DMS114 treated with DMSO at 0.1 percent for 48 hours (cell line): ENCODE measurements around the gene WNK4.
"Not testable (repeated sequence)": the region's sequence is repeated elsewhere in the genome, so short reads cannot be mapped to it uniquely, and the experiment has no call there.

Source experiments
- DNase-seq: peaks from one replicate; lab custom pipeline; 2025; ENCODE audit not compliant: unreplicated experiment; lab: John Stamatoyannopoulos, UW

WNK4 gene

DNA sequence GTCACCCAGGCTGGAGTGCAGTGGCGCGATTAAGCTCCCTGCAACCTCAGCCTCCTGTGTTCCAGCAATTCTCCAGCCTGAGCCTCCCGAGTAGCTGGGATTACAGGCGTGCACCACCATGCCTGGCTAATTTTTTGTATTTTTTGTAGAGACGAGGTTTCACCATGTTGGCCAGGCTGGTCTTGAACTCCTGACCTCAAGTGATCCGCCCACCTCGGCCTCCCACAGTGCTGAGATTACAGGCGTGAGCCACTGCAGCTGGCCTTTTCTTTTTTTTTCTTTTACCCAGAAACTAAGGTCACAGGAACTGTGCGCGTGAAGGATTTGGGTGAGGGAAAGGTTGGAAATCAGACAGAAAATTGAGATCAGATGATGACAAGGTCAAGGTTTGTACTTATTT, 10.4 kb upstream of the WNK4 start:
- DNase-seq: not testable (repeated sequence)

DNA sequence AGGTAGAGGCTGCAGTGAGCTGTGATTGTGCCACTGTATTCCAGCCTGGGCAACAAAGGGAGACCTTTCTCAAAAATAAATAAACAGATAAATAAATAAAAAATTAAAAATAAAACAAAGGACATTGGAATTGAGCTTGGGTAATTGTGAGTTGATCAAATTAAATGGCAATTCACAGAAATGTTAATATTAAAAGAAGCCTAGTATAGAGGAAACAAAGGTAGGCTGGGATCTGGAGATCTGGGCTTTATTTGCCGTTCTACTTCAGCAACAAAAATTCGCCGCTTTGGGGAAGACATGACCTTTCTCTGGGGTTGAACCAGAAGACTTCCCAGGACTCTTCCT, 7.5 kb upstream of the WNK4 start:
- no peak for DNase-seq

DNA sequence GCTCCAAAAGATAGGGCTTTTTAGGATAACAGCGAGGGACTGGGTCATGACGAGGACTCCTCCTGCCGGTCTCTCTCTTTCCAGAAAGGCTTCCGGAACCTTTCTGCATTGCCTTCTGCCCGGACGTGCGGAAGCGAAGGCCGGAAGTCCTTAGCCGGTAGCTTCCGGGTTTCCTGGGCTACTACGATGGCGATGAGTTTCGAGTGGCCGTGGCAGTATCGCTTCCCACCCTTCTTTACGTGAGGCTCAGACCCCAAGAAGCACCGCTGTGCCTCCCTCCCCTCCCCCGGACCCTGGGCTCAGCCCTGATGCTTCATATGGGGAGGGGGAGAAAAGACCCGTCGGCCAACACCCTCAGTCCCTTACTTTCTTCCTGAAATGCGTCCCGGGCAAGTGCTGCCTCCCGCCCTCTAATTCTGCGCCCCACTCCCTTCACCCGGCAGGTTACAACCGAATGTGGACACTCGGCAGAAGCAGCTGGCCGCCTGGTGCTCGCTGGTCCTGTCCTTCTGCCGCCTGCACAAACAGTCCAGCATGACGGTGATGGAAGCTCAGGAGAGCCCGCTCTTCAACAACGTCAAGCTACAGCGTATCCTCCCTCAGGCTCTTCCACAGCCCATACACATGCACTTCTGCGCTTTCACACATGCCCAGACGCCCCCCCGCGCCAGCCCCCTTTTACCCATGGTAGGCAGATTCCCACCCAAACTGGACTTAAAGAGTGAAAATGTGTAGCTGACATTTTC, 6.9 kb upstream of the WNK4 start, which contains the start of gene VPS25:
VPS25 (plus strand) TSS at position 160 of the 746 bp plus-strand sequence; CDS start at position 187, 27 bp downstream.
- peak; percentile 79 for DNase-seq

DNA sequence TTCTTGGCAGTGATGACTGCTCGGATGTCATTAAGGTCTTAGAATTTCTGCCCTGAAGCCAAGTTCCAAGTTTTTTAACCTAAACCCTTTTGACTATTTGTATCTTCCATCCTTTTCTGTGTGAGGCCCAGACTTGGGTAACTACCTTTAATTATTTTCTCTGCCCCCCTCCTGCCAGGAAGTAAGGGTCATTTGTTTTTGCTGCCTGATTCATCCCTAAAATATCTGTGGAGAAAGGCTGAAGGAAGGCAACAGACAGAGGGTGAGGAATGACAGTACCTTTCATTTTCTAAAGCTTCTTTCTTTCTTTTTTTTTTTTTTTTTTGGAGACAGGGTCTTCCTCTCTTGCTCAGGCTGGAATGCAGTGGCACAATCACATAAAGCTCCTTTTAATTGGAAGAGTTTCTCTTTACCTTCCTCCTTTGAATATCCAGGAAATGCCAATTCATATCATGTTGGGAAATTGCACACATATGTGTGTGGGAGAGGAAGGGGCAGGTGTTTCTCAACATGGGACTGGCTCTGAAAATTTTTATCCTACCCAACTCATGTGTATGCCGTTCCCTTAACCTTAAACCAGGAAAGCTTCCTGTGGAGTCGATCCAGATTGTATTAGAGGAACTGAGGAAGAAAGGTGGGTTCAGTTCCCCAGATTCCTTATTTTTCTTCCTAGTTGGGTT, 6.2 kb upstream of the WNK4 start:
- DNase-seq: no peak

DNA sequence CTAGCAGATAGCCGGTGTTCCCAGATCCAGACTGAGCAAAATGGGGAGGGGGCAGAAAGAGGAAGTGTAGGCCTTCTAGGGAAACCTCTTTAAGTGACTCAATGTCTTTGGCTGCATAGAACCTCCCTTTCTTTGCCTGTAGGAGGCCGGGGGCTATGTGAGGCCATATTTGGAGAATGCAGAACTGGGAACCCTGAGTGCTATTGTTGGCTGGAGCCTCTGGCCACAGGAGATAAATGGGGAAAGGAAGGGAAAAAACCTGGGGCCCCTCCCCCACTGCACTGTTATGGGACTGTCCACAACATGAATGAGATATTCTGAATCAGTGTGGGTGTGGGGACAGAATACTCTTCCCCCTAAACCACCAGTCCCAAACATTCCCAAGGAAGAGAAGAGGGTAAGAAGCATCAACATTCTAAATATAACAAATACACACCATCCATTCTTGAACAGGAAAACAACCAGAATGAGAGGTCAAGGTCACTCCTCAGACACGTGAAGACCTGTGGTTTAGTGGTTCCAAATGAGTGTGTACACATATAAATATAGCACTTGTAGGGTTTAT, 4.8 kb upstream of the WNK4 start:
- DNase-seq: no peak

DNA sequence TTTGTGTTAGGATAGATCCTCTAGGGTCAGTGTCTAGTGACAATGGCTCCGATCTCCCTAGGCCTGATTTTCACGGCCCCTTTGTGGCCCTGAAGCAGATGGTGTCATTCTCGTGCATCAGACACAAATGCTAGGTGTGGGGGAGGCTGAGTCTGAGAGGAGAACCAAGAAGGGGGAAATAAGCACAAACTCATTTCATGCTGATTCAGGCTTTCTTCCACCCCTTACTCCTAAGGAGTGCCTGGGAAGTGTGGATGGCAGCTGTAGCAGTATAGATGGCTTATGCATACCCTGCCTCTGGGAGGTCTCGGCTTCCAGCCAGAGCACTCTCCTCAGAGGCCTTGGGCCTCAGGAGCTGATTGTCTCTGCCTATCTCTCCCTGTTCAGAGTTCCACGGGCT, 1.8 kb upstream of the WNK4 start:
- no peak for DNase-seq

DNA sequence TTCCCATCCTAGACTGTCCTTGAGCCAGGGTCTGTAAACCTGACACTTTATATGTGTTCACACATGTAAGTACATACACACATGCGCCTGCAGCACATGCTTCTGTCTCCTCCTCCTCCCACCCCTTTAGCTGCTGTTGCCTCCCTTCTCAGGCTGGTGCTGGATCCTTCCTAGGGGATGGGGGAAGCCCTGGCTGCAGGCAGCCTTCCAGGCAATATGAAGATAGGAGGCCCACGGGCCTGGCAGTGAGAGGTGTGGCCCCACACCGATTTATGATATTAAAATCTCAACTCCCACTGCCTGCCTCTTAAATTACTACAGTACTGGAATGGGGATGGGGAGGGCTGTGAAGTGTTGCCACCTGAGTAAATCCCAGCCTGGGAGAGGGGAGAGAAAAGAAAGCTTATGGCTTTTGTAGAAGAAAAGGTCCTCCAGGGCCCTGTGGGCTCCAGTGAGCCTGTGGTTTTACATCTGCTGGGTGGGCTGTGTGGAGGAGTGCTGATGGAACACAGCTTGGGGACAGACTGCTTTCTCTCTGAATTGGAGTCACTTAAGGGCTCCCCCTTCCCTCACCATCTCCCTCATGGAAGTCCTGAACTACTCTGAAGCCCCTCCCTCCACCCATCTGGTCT, 990 bp upstream of the WNK4 start:
- DNase-seq: no peak

DNA sequence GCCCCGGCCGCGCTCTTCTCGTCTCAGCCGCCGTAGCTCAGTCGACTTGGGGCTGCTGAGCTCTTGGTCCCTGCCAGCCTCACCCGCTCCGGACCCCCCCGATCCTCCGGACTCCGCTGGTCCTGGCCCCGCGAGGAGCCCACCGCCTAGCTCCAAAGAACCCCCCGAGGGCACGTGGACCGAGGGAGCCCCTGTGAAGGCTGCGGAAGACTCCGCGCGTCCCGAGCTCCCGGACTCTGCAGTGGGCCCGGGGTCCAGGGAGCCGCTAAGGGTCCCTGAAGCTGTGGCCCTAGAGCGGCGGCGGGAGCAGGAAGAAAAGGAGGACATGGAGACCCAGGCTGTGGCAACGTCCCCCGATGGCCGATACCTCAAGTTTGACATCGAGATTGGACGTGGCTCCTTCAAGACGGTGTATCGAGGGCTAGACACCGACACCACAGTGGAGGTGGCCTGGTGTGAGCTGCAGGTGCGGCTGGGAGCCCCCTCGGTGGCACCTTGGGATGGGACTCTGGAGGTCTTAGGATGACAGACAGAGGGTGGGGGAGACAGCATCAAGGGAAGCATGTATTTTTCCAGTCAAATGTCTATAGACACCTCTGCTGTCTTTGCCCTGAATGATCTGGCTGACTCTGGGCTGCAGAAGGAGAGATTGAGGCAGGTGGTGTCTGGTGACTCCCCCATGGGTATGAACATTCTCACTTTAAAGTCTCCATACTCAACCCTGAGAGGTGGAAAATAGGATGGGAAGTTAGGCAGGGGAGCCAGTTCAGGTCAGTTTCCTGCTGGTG, 635 bp downstream of the WNK4 start:
- DNase-seq: no peak

DNA sequence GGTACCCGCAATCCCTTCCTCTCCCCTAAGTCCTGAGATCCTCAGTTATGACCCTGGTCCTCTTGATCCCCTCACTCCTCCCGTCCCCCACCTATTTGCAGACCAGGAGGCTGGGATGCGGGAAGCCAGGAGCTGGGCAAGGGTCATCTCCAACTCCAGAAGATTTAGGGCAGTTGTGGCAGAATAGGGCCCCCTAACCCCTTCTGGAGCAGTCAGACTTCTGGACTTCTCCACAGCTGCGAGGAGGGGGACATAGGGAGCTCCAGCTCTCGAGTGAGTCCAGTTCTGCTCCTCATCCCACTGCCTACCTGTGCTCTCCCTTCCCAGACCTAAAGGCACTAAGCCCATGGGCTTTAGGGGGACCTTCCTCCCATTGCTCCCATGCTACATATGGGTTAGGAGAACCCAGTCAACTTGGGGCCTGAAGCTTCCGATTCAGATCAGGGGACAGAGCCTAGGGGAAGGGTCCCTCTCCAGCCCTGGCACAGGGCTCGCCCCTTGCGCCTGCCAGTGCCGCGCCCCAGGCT, 1.3 kb downstream of the WNK4 start:
- DNase-seq: no peak

DNA sequence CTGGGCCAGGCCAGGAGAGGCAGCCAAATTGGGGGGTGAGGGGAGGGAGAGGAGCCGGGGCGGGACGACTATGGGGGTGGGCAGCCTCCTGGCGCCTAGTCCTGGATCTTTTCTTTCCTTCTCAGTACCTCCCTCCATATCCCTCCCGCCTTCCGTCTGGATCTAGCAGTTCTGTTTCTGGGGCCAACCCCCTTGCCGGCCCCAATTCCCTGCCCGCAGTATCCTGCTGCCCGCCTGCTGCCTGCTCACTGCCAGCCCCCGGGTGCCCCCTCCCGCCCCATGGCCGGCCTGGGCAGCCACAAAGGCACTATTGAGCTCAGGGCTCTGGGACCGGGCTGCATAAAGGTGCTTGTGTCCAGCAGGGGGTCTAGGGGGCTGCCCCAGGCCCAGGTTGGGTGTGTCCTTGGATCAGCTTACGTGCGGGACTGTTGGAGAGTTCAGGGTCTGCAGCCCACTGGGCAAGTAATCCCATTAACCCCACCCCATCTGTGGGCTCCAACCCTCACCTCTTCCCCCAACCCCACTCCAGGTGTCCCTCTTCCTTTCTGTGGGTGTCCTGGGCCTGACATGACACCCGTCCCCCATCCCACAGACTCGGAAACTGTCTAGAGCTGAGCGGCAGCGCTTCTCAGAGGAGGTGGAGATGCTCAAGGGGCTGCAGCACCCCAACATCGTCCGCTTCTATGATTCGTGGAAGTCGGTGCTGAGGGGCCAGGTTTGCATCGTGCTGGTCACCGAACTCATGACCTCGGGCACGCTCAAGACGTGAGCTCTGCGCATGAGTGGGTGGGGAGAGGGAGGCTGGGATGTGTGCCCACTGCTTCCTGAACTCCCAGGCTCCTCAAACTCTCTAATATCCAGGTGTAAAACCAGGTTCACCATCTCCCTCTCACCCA, 2.0 kb downstream of the WNK4 start:
- no peak for DNase-seq

DNA sequence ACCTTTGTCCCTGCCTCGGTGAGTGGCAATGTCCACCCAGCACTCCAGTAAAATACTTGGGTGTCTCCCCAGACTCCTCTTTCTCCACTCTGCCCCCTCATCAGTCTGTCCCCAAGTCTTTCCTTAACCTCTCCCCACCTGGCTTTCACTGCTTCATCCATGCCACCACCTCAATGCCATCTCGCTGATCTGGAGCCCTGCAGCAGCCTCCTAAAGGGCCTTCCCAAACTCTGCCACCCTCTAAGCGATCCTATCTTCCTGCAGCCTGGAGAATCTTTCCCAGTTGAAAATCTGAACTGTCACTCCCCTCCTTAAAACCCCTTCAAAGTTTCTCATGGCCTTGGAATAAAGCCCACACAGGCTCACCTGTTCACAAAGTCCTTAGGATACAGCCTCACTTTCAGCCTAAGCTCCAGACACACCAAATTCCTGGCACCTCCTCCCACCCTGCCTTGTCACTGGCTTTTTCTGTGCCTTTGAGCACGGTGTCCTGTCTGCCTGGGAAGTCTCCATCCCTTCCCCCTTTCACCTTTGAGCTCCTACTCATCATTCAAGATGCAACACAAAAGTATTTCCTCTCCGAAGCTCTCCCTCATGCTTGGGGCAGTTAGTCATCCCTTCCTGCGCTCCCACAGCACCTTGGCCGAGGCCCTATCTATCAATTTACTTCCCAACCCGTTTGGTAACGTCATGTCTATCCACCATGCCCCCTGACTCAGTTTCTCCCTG, 2.8 kb downstream of the WNK4 start:
- no peak for DNase-seq

DNA sequence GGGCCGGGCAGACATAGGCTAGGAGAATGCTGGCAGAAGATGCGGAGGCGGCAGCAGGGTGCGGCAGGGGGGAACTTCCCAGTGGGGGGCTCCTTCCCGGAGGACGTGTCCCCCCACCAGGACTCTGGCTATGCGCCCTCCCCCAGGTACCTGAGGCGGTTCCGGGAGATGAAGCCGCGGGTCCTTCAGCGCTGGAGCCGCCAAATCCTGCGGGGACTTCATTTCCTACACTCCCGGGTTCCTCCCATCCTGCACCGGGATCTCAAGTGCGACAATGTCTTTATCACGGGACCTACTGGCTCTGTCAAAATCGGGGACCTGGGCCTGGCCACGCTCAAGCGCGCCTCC, 3.4 kb downstream of the WNK4 start:
- DNase-seq: no peak

DNA sequence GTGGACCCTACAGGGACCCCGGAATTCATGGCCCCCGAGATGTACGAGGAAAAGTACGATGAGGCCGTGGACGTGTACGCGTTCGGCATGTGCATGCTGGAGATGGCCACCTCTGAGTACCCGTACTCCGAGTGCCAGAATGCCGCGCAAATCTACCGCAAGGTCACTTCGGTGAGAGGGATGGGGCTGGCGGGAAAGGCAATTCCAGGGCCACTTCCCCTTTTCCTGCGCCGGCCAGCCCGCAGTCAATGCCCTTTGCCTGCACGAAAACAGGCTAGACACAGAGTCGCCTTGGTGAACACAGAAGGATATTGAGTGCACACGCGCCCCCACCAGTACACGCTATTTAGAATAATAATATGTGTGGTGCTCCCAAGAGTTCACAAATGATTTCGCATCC, 4.0 kb downstream of the WNK4 start:
- DNase-seq: no peak

DNA sequence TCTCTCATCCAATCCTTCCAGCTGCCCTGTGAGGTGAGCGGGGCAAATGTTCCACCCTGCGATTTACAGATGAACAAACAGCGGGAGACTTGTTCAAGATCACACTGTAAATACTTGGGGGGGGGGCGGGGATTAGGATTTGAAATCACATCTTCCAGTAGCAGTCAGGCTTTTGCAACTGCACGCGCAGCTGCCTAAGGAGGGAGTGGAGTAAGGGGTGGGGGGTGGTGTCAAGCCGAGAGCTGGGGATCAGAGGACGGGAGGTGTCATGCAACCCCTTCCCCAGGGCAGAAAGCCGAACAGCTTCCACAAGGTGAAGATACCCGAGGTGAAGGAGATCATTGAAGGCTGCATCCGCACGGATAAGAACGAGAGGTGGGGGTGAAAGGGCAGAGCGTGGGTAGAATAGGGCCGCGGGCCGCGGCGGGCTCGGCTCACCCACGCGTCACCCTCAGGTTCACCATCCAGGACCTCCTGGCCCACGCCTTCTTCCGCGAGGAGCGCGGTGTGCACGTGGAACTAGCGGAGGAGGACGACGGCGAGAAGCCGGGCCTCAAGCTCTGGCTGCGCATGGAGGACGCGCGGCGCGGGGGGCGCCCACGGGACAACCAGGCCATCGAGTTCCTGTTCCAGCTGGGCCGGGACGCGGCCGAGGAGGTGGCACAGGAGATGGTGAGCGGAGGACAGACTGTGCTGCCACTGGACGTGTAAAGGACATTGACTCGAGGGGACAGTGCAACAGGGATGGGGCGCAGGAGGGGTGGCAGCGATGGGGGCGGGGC, 4.6 kb downstream of the WNK4 start:
- no peak for DNase-seq

DNA sequence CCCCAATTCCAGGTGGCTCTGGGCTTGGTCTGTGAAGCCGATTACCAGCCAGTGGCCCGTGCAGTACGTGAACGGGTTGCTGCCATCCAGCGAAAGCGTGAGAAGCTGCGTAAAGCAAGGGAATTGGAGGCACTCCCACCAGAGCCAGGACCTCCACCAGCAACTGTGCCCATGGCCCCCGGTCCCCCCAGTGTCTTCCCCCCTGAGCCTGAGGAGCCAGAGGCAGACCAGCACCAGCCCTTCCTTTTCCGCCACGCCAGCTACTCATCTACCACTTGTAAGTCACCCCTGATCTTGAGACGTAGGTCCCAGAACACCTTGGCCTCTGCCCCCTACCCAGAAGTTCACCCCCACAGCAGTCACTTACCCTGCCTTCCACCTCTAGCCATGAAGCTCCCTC, 6.9 kb downstream of the WNK4 start:
- DNase-seq: no peak

DNA sequence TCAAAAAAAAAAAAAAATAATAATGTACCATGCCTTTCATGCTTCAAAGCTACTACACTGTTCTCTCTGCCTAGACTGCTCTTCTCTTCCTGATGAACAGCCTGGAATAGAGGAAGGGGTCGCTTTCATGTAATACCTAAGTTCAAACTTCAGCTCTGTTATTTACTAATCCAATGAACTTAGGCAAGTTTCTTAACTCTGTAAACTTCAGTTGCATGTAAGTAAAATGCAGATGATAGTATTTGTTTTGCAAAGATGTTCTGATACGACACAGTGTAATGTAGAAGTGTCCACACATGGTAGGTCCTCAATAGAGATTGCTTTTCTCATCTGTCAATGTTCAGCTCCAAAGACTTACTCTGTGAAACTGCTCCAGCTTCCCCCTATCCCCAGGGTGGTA, 11.5 kb downstream of the WNK4 start:
- DNase-seq: no peak

DNA sequence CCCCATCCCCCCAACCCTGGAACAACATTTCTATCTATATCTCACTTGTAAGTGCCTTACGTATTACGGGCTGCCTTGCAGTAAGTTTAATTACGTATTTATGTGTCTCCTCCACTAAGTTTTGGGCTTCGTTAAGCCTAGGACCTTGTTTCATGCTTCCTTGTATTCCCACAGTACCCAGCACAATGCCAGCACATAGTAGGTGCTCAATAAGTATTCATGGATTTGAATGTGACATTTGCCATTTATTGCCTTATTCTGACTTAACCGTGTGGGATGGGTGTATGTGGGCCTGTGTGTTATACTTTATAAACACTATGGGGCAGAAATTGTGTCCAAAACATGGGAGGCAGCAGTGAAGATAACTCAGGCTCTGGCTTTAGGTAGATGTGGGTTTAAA, 12.1 kb downstream of the WNK4 start:
- DNase-seq: no peak

DNA sequence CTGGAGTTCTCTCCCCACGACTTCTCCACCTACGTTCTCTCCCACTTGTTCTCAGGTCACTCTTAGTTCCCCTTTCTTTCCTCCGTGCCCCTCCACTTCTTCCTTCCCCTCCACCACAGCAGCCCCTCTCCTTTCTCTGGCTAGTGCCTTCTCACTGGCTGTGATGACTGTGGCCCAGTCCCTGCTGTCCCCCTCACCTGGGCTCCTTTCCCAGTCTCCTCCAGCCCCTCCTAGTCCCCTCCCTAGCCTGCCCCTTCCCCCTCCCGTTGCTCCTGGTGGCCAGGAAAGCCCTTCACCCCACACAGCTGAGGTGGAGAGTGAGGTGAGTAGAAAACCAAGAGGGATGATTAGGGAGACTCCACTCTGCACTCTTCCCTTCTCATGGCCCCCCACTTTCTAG, 14.7 kb downstream of the WNK4 start:
- DNase-seq: no peak

DNA sequence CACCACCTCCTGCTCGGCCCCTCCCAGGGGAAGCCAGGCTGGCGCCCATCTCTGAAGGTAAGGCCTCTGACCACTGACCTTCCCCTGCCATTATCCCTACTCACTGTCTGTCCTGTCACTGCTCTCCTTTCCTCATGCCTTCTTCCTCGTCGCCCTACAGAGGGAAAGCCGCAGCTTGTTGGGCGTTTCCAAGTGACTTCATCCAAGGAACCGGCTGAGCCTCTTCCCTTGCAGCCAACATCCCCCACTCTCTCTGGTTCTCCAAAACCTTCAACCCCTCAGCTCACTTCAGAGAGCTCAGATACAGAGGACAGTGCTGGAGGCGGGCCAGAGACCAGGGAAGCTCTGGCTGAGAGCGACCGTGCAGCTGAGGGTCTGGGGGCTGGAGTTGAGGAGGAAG, 15.1 kb downstream of the WNK4 start:
- DNase-seq: no peak
